Stimulated activated CD8-positive, alpha-beta memory T cell treated with anti-CD3 and anti-CD28 coated beads, Interleukin-15, amount 100 ng/mL, for 48 hours (primary cell): ENCODE data around the gene KLRF2.

Experiments used
- DNase-seq, 2 donors: peaks; one replicate each; pipeline ENCODE4 v3.0.0-alpha.2; 2020; ENCODE audit warnings: low read depth in 2 of 2

KLRF2 gene

DNA sequence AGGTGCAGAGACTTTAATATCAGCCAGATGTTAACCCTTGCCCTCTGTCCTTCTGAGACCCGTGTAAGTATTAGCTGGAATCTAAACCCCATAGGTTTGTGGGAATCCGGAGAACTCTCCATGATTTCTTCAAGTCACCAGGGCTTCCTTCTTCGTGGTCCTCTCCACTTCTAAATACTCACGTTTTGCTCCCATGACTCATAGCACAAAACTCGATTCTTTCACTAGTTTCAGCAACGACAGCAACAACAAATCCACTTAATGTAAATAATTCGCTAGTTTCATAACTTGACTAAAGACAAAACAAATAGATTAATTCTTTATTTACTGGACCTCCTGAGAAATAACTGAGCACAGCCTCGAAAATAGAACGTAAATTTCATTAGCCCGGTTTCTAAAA is 55.3 kb downstream of the KLRF2 start:
- DNase-seq, result no peak

DNA sequence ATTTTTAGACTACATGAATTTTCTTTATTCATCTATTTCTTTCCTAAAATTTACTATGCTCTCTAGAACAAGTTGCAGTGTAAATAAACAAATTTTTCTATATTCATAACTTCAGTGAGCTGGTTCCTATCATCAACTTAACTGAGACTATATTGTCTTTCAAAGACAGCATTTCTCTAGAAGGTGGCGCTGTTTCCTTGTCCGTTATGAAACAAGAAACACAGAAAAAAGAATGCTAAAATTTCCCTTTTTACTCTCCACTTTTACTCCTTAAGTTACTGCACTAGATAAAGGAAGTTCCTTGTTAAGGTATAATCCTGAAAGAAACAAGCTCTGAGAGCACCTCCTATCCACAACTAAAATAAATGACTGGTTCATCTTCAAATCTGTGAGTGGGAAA is 59.1 kb downstream of the KLRF2 start:
- no peak for DNase-seq

DNA sequence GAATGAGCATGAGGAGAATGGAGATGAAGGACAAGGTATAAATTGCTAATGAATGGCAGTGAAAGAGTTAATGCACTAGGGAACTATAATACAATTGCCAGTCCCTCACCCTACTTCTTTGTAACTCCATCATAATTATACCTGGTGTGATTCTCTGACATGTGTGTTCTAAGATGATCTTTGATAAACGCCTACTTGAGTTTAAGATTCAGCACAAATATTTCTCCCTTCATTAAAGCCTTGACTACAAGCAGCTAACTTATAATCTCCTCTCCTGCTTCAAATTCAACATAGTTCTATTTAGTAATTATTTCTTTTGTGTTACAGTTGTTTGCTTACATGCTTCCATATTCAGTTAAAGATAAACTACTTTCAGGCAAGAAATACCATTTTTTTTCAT is 60.5 kb downstream of the KLRF2 start:
- DNase-seq, result no peak

- no peak for DNase-seq
Observed at GRCh38 chr12:9943240-9943639, 62.0 kb downstream of the KLRF2 start.

GRCh38 chr12:9944391-9944790 is 63.1 kb downstream of the KLRF2 start:
- DNase-seq, result no peak
